Liver (tissue), 9 donors: Measurements from ENCODE around the gene ADAP2. TPM values are rescaled to one million over a fixed set of nuclear protein-coding genes. Genes with fewer than 3 reads are reported as not detected.
A peak's percentile ranks its signal among the peaks of the same experiment; 100 is the strongest.

ENCODE experiments used
- DNase-seq: peaks from one replicate; pipeline ENCODE4 v3.0.0-alpha.2; 2017; ENCODE audit warnings: low spot score
- H3K27ac ChIP-seq, 2 donors: one replicate each; pipeline ENCODE4 v1.7.0; 2013; ENCODE audit warnings: inconsistent platforms in 2 of 2, low read length in 2 of 2, control low read depth in 1 of 2, low read depth in 1 of 2, mild to moderate bottlenecking in 1 of 2
- H3K27me3 ChIP-seq, 4 donors: one replicate each; pipeline versions ENCODE4 v1.6.1 to v1.7.0; 2013; ENCODE audit warnings: low read length in 3 of 4, inconsistent platforms in 1 of 4, mild to moderate bottlenecking in 1 of 4, moderate library complexity in 1 of 4; ENCODE audit not compliant: control insufficient read depth in 4 of 4, insufficient read depth in 4 of 4
- H3K36me3 ChIP-seq, 4 donors: one replicate each; pipeline versions ENCODE4 v1.6.1 to v1.7.0; 2013; ENCODE audit warnings: low read length in 3 of 4, mild to moderate bottlenecking in 3 of 4, low read depth in 1 of 4, moderate library complexity in 1 of 4; ENCODE audit not compliant: control insufficient read depth in 4 of 4, insufficient read depth in 3 of 4
- H3K4me1 ChIP-seq, 4 donors: one replicate each; pipeline versions ENCODE4 v1.6.1 to v1.7.0; 2013; ENCODE audit warnings: low read length in 3 of 4, mild to moderate bottlenecking in 3 of 4, moderate library complexity in 1 of 4; ENCODE audit not compliant: control insufficient read depth in 4 of 4, insufficient read depth in 4 of 4
- H3K4me3 ChIP-seq, 3 donors: one replicate each; pipeline versions ENCODE4 v1.6.1 to v1.7.0; 2013; ENCODE audit warnings: low read length in 3 of 3, control low read depth in 1 of 3, low read depth in 1 of 3, mild to moderate bottlenecking in 1 of 3
- H3K9ac ChIP-seq, 2 donors: one replicate each; pipeline ENCODE4 v1.7.0; 2013; ENCODE audit warnings: low read length in 2 of 2, mild to moderate bottlenecking in 2 of 2, moderate library complexity in 2 of 2, control low read depth in 1 of 2, low read depth in 1 of 2
- H3K9me3 ChIP-seq, 4 donors: one replicate each; pipeline versions ENCODE4 v1.6.1 to v1.7.0; 2013; ENCODE audit warnings: low read length in 3 of 4; ENCODE audit not compliant: control insufficient read depth in 4 of 4
- ATF3 ChIP-seq: IDR thresholded peaks from 2 replicates; pipeline ENCODE4 v1.6.1; 2016; ENCODE audit warnings: antibody characterized with exemption
- EGR1 ChIP-seq, 2 donors: IDR thresholded peaks; 2 replicates each; pipeline ENCODE4 v1.6.1; 2016 to 2018; ENCODE audit warnings: antibody characterized with exemption in 2 of 2, low read depth in 2 of 2
- FOXA1 ChIP-seq: IDR thresholded peaks from 2 replicates; pipeline ENCODE4 v1.6.1; 2016; ENCODE audit warnings: antibody characterized with exemption
- FOXA2 ChIP-seq: IDR thresholded peaks from 2 replicates; pipeline ENCODE4 v1.6.1; 2016; ENCODE audit warnings: antibody characterized with exemption
- GABPA ChIP-seq, 2 donors: IDR thresholded peaks in 1 of 2; conservative IDR thresholded peaks in 1 of 2; 2 replicates each; pipeline ENCODE4 v1.6.1; 2016; ENCODE audit warnings: antibody characterized with exemption in 2 of 2, mild to moderate bottlenecking in 1 of 2, moderate library complexity in 1 of 2
- HNF4A ChIP-seq, 2 donors: conservative IDR thresholded peaks; 2 replicates each; pipeline ENCODE4 v1.6.1; 2016; ENCODE audit warnings: antibody characterized with exemption in 2 of 2, mild to moderate bottlenecking in 2 of 2
- HNF4G ChIP-seq: IDR thresholded peaks from 2 replicates; pipeline ENCODE4 v1.6.1; 2016; ENCODE audit warnings: antibody characterized with exemption
- JUND ChIP-seq, 2 donors: IDR thresholded peaks; 2 replicates each; pipeline ENCODE4 v1.6.1; 2016; ENCODE audit warnings: antibody characterized with exemption in 2 of 2
- MAX ChIP-seq: IDR thresholded peaks from 2 replicates; pipeline ENCODE4 v1.6.1; 2016; ENCODE audit warnings: antibody characterized with exemption
- NR2F2 ChIP-seq: IDR thresholded peaks from 2 replicates; pipeline ENCODE4 v1.6.1; 2016; ENCODE audit warnings: antibody characterized with exemption
- RAD21 ChIP-seq, 2 donors: IDR thresholded peaks; 2 replicates each; pipeline ENCODE4 v1.6.1; 2016; ENCODE audit warnings: antibody characterized with exemption in 2 of 2, mild to moderate bottlenecking in 2 of 2
- RXRA ChIP-seq, 2 donors: IDR thresholded peaks; 2 replicates each; pipeline ENCODE4 v1.6.1; 2017 to 2018; ENCODE audit warnings: antibody characterized with exemption in 2 of 2, mild to moderate bottlenecking in 1 of 2
- SP1 ChIP-seq: IDR thresholded peaks from 2 replicates; pipeline ENCODE4 v1.6.1; 2018; ENCODE audit warnings: antibody characterized with exemption, mild to moderate bottlenecking
- TAF1 ChIP-seq: conservative IDR thresholded peaks from 2 replicates; pipeline ENCODE4 v1.6.1; 2016; ENCODE audit warnings: antibody characterized with exemption, mild to moderate bottlenecking
- YY1 ChIP-seq: IDR thresholded peaks from 2 replicates; pipeline ENCODE4 v1.6.1; 2016; ENCODE audit warnings: antibody characterized with exemption, mild to moderate bottlenecking
- WGBS: extraction: QIAGEN DNeasy Blood & Tissue Kit; methylation state at CpG from one replicate; pipeline ENCODE4 v1.1.7; 2013; 5-methylcytosine and 5-hydroxymethylcytosine counted together
- polyA plus RNA-seq, 2 donors: library from polyadenylated mRNA; stranded (reverse) in 1 of 2; unstranded in 1 of 2; fragments of 200-250 nt in 1 of 2; fragments of >200 nt in 1 of 2; fragmentation: Nextera tagmentation in 1 of 2; extraction: Ambion mirVana in 1 of 2; gene quantifications; one replicate each; pipeline versions ENCODE4 v1.2.1 to v1.2.3, GENCODE V29; 2013 to 2015
- total RNA-seq, 2 donors: library from RNA; depleted of rRNA; stranded (reverse); fragments of >200 nt; gene quantifications; one replicate each; pipeline ENCODE4 v1.2.3, GENCODE V29; 2014
- TF ChIP-seq, protein P1 (sequence below): fragments of 150-350 bp; IDR thresholded peaks from 2 replicates; pipeline ENCODE4 v1.5.1; 2017; ENCODE audit warnings: improper control_type of control experiment, low read depth, low read length; ENCODE audit not compliant: missing input control
- TF ChIP-seq, protein P2 (sequence below): IDR thresholded peaks from 2 replicates; pipeline ENCODE4 v1.6.1; 2016; ENCODE audit warnings: antibody characterized with exemption, mild to moderate bottlenecking
- TF ChIP-seq, protein P3 (sequence below): IDR thresholded peaks from 2 replicates; pipeline ENCODE4 v1.6.1; 2016; ENCODE audit warnings: antibody characterized with exemption
- donor health status: healthy.
- donor health status: healthy.
- donor health status: healthy.
- donor health status: healthy.
- donor health status: healthy.

ADAP2 gene
- total and polyA plus RNA-seq, 4 donors = 5.2 to 18.6 (median 11.9) TPM

DNA sequence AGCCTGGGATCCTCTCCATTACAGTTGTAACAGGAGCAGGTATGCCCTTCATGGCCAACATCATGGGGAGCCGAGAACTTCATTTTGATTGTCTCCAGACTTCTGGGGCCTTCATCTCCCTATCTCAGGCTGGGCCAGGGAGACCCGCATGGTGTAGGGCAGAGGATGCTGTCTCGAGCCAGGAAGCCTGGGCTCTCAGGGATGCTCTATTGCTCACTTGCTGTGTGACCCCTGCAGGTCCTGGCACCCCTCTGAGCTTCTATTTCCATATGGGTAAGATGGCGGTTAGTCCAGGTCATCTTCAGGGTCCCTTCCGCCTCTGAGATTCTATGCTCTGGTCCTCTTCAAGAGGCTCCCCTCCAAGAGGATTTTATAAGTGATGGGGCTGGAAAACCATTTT is 28.4 kb downstream of the ADAP2 start:
- Histone ChIP-seq H3K27me3 (no peaks in the 10 kb centered on the region), H3K4me3 (no peak overlapping the region), H3K36me3 (no peaks in the 10 kb centered on the region), H3K9me3 (no peaks in the 10 kb centered on the region), H3K9ac (no peak overlapping the region), H3K4me1 (peaks cover 0 to 9% (median 4%) of the 10 kb centered on the region in 4 donors), H3K27ac (peak overlapping the region; percentile 5 to 43)
- 91% methylated on average over 5 of the region's 5 CpGs for WGBS
- TF ChIP-seq YY1 = no peak
- TF ChIP-seq HNF4A (conservative IDR thresholded peaks at IDR 0.05) = no peak
- no peak for DNase-seq

- Histone ChIP-seq H3K27me3 (no peaks in the 10 kb centered on the region), H3K4me1 (peaks cover 0 to 9% (median 4%) of the 10 kb centered on the region in 4 donors), H3K9me3 (no peaks in the 10 kb centered on the region), H3K36me3 (no peaks in the 10 kb centered on the region), H3K9ac (no peak overlapping the region), H3K4me3 (no peak overlapping the region), H3K27ac (peak overlapping the region; percentile 18 to 43)
- WGBS = 43% methylated on average over 9 of the region's 9 CpGs
- TF ChIP-seq, protein P1, sequence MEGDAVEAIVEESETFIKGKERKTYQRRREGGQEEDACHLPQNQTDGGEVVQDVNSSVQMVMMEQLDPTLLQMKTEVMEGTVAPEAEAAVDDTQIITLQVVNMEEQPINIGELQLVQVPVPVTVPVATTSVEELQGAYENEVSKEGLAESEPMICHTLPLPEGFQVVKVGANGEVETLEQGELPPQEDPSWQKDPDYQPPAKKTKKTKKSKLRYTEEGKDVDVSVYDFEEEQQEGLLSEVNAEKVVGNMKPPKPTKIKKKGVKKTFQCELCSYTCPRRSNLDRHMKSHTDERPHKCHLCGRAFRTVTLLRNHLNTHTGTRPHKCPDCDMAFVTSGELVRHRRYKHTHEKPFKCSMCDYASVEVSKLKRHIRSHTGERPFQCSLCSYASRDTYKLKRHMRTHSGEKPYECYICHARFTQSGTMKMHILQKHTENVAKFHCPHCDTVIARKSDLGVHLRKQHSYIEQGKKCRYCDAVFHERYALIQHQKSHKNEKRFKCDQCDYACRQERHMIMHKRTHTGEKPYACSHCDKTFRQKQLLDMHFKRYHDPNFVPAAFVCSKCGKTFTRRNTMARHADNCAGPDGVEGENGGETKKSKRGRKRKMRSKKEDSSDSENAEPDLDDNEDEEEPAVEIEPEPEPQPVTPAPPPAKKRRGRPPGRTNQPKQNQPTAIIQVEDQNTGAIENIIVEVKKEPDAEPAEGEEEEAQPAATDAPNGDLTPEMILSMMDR = no peak
- TF ChIP-seq EGR1 (IDR thresholded peaks at IDR 0.05; ENCODE audit: low read depth in 2 of 2) = no peak
- TF ChIP-seq RAD21 (IDR thresholded peaks at IDR 0.05) = peak; percentile 56 to 60
- peak; percentile 81 for TF ChIP-seq HNF4G
- TF ChIP-seq HNF4A (conservative IDR thresholded peaks at IDR 0.05) = peak; percentile 88 to 92
- TF ChIP-seq MAX = peak; percentile 67
- TF ChIP-seq NR2F2 = no peak
- peak; percentile 78 for TF ChIP-seq FOXA2
- TF ChIP-seq JUND (IDR thresholded peaks at IDR 0.05) = peak in 1 of 2 donors; percentile 78
- TF ChIP-seq SP1 = peak; percentile 89
- no peak for TF ChIP-seq TAF1
- TF ChIP-seq, protein P2, sequence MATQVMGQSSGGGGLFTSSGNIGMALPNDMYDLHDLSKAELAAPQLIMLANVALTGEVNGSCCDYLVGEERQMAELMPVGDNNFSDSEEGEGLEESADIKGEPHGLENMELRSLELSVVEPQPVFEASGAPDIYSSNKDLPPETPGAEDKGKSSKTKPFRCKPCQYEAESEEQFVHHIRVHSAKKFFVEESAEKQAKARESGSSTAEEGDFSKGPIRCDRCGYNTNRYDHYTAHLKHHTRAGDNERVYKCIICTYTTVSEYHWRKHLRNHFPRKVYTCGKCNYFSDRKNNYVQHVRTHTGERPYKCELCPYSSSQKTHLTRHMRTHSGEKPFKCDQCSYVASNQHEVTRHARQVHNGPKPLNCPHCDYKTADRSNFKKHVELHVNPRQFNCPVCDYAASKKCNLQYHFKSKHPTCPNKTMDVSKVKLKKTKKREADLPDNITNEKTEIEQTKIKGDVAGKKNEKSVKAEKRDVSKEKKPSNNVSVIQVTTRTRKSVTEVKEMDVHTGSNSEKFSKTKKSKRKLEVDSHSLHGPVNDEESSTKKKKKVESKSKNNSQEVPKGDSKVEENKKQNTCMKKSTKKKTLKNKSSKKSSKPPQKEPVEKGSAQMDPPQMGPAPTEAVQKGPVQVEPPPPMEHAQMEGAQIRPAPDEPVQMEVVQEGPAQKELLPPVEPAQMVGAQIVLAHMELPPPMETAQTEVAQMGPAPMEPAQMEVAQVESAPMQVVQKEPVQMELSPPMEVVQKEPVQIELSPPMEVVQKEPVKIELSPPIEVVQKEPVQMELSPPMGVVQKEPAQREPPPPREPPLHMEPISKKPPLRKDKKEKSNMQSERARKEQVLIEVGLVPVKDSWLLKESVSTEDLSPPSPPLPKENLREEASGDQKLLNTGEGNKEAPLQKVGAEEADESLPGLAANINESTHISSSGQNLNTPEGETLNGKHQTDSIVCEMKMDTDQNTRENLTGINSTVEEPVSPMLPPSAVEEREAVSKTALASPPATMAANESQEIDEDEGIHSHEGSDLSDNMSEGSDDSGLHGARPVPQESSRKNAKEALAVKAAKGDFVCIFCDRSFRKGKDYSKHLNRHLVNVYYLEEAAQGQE = peak; percentile 62
- TF ChIP-seq GABPA (IDR thresholded peaks at IDR 0.05 in 1 of 2, conservative IDR thresholded peaks at IDR 0.05 in 1 of 2) = peak in 1 of 2 donors; percentile 73
- peak; percentile 60 for TF ChIP-seq FOXA1
- TF ChIP-seq, protein P3, sequence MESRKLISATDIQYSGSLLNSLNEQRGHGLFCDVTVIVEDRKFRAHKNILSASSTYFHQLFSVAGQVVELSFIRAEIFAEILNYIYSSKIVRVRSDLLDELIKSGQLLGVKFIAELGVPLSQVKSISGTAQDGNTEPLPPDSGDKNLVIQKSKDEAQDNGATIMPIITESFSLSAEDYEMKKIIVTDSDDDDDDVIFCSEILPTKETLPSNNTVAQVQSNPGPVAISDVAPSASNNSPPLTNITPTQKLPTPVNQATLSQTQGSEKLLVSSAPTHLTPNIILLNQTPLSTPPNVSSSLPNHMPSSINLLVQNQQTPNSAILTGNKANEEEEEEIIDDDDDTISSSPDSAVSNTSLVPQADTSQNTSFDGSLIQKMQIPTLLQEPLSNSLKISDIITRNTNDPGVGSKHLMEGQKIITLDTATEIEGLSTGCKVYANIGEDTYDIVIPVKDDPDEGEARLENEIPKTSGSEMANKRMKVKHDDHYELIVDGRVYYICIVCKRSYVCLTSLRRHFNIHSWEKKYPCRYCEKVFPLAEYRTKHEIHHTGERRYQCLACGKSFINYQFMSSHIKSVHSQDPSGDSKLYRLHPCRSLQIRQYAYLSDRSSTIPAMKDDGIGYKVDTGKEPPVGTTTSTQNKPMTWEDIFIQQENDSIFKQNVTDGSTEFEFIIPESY = no peak
- peak; percentile 54 to 72 for TF ChIP-seq RXRA (IDR thresholded peaks at IDR 0.05)
- peak; percentile 72 for TF ChIP-seq YY1
- peak; percentile 22 for TF ChIP-seq ATF3
- DNase-seq = peak; percentile 57
Observed at GRCh38 chr17:30950669-30951399, 29.1 kb downstream of the ADAP2 start.
